K562 (cell line): Measurements from ENCODE around the gene CRCP. TPM values are rescaled to one million over a fixed set of nuclear protein-coding genes. Genes with fewer than 3 reads are reported as not detected.
A peak's percentile ranks its signal among the peaks of the same experiment; 100 is the strongest.

ENCODE experiments used
- COPS2 ChIP-seq: fragments of 450-650 bp; conservative IDR thresholded peaks from 2 replicates; pipeline ENCODE4 v1.6.1; 2016; ENCODE audit warnings: mild to moderate bottlenecking, moderate library complexity
- CREB5 ChIP-seq: fragments of 250-450 bp; sonication (Bioruptor Pico); IDR thresholded peaks from 2 replicates; pipeline ENCODE4 v1.5.0; 2020; ENCODE audit warnings: mild to moderate bottlenecking
- FOXK1 ChIP-seq: sonication (generic); formaldehyde crosslinking; IDR thresholded peaks from 2 replicates; pipeline ENCODE4 v1.8.0; 2022; ENCODE audit warnings: missing genetic modification reagents, mild to moderate bottlenecking, borderline replicate concordance
- HDAC1 ChIP-seq, 2 experiments: fragments of 450-650 bp; IDR thresholded peaks; 2 replicates each; pipeline ENCODE4 v1.6.1; 2016 to 2017; ENCODE audit warnings: inconsistent platforms in 1 of 2, mild to moderate bottlenecking in 1 of 2, moderate library complexity in 1 of 2
- NFIC ChIP-seq: fragments of 450-650 bp; IDR thresholded peaks from 2 replicates; pipeline ENCODE4 v1.6.1; 2017; ENCODE audit warnings: mild to moderate bottlenecking, inconsistent platforms
- PHB2 ChIP-seq: fragments of 450-650 bp; IDR thresholded peaks from 2 replicates; pipeline ENCODE4 v1.6.1; 2017; ENCODE audit warnings: low read depth
- REST ChIP-seq, 2 experiments: fragments of 450-650 bp; formaldehyde crosslinking in 1 of 2; IDR thresholded peaks; 2 replicates each; pipeline versions ENCODE4 v1.4.0 to v1.6.1; 2014 to 2020; ENCODE audit warnings: mild to moderate bottlenecking in 2 of 2, borderline replicate concordance in 1 of 2, low read depth in 1 of 2
- RREB1 ChIP-seq: fragments of 250-450 bp; sonication (Bioruptor Pico); IDR thresholded peaks from 2 replicates; pipeline ENCODE4 v1.4.0; 2020
- ZBTB12 ChIP-seq: fragments of 250-450 bp; sonication (Bioruptor Pico); IDR thresholded peaks from 2 replicates; pipeline ENCODE4 v1.4.0; 2020
- polyA plus RNA-seq, 8 experiments: library from polyadenylated mRNA; depleted of rRNA in 4 of 8; stranded (reverse) in 5 of 8; unstranded in 3 of 8; fragments of >200 nt; fragmentation: Nextera tagmentation in 2 of 8; fragmentation: Illumina TruSeq in 1 of 8; extraction: Ambion mirVana in 2 of 8; extraction: Trizol in 1 of 8; gene quantifications; 2 replicates each; pipeline versions ENCODE4 v1.2.1 to v1.2.3, GENCODE V29; 2011 to 2014; ENCODE audit warnings: inconsistent platforms in 1 of 8, missing spikeins in 1 of 8
- total RNA-seq, 7 experiments: library from RNA; depleted of rRNA in 6 of 7; stranded (reverse); fragments of >200 nt in 6 of 7; fragmentation: Illumina TruSeq in 2 of 7; extraction: Trizol in 2 of 7; gene quantifications; 2 replicates each; pipeline versions ENCODE4 v1.2.1 to v1.2.3, GENCODE V29; 2011 to 2021; ENCODE audit warnings: low replicate concordance in 1 of 7

The CRCP gene
- total and polyA plus RNA-seq, 9 of the 15 experiments (the other 6 are each of a cell fraction or from before 2014, with no cell fraction given): 22.1 to 58.3 (median 43.4) TPM

GRCh38 chr7:66099551-66100407, 14.9 kb upstream of the CRCP start (continued):
- TF ChIP-seq REST (IDR thresholded peaks at IDR 0.05; ENCODE audit: borderline replicate concordance) (no peak), REST (CRISPR knock-in tag; IDR thresholded peaks at IDR 0.05; ENCODE audit: low read depth) (no peak), NFIC (peak; percentile 67), COPS2 (no peak), HDAC1 (IDR thresholded peaks at IDR 0.05) (peak in 1 of 2 experiments; percentile 97; a peak in 3 of 4 replicates), ZBTB12 (no peak), FOXK1 (CRISPR knock-in tag) (no peak), PHB2 (no peak), RREB1 (peak; percentile 12; the same call in 1 of the 2 replicates), CREB5 (CRISPR knock-in tag) (no peak)
